Retinal pigment epithelial cell (primary cell): Measurements from ENCODE around the gene PDGFA.

Source experiments
- DNase-seq: peaks from one replicate; pipeline ENCODE4 v3.0.0-alpha.2; 2010; ENCODE audit warnings: low read depth
- H3K4me3 ChIP-seq: 2 replicates; pipeline ENCODE4 v1.5.1; 2011; ENCODE audit warnings: mild to moderate bottlenecking, low read length, control low read depth, moderate library complexity
- TF ChIP-seq, protein P1 (sequence below): conservative IDR thresholded peaks from 2 replicates; pipeline ENCODE4 v1.5.1; 2011; ENCODE audit warnings: low read depth, low read length, control low read depth, inconsistent platforms

PDGFA gene

DNA sequence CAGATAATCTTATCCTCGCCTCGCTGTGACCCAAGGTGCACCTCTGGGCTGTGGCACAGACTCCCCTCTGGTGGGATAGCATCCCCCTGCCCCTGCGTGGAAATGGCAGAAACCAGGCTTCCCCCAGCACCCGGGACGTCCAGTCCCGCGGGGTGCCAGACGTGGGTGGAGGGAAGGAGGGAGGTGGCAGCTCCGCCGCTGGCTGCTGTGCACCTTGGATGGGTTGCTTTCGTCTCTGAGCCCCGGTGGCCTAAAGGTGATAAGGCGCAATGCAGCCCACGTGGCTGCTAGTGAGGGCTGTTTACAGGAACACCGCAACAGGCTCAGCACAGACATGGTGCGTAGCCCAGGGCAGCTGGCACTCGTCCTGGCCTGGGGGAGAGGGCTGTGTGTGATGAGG lies 13.6 kb upstream of the PDGFA start:
- TF ChIP-seq, protein P1, sequence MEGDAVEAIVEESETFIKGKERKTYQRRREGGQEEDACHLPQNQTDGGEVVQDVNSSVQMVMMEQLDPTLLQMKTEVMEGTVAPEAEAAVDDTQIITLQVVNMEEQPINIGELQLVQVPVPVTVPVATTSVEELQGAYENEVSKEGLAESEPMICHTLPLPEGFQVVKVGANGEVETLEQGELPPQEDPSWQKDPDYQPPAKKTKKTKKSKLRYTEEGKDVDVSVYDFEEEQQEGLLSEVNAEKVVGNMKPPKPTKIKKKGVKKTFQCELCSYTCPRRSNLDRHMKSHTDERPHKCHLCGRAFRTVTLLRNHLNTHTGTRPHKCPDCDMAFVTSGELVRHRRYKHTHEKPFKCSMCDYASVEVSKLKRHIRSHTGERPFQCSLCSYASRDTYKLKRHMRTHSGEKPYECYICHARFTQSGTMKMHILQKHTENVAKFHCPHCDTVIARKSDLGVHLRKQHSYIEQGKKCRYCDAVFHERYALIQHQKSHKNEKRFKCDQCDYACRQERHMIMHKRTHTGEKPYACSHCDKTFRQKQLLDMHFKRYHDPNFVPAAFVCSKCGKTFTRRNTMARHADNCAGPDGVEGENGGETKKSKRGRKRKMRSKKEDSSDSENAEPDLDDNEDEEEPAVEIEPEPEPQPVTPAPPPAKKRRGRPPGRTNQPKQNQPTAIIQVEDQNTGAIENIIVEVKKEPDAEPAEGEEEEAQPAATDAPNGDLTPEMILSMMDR = no peak
- no peak for DNase-seq
- H3K4me3 ChIP-seq = no peak overlapping the region

DNA sequence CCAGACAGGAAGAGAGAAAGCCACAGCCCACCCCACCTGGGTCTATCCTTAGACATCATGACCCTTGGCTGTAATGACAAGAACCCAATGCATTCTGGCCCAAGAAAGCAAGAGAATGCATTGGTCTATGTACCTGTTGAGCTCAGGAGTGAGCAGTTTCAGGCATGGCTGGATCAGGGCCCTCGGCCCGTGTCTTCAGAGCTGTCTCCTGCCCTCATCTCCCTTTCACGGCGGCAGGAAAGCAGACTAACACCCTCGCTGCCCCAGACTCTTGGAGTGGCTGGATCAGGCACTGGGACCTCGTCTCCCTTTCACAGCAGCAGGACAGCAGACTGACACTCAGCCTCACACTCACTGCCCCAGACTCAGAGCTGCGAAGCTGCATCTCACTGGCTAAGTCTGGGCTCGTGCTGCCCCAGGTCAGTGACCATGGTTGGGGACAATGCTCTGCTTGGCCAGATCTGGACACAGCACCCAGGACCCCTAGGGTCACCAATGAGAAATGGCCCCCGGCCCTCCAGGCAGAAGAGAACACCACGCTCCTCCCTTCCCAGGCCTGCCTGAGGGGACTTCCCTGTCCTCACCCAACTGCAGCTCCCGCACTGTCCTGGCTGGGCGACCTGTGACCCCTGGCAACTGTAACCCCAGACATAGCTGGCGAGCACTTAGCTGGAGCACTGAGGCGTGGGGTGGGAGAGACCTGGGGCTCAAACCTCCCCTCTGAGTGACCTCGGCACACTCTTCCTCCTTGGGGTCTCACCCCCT lies 12.9 kb upstream of the PDGFA start:
- TF ChIP-seq, protein P1 = no peak
- DNase-seq = no peak
- H3K4me3 ChIP-seq = no peak overlapping the region

DNA sequence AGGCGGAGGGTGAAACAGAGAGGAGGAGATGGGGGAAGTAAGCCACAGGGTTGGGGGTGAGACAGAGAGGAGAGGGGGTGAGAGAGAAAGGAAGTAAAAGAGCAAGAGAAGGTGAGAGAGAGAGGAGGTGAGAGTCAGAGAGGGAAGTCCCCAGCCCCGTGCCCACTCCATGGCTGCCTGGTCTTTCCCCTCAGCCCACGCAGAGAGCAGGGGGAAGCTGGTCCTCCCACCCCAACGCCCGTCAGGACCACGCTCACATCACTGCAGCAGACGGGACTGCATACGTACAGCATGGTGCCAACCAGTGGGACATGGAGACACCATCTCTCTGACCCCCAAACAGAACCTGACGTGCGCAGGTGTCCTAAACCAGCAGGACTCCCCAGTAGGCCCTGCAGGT lies 12.1 kb upstream of the PDGFA start:
- TF ChIP-seq, protein P1 = no peak
- H3K4me3 ChIP-seq = no peak overlapping the region
- DNase-seq = no peak

DNA sequence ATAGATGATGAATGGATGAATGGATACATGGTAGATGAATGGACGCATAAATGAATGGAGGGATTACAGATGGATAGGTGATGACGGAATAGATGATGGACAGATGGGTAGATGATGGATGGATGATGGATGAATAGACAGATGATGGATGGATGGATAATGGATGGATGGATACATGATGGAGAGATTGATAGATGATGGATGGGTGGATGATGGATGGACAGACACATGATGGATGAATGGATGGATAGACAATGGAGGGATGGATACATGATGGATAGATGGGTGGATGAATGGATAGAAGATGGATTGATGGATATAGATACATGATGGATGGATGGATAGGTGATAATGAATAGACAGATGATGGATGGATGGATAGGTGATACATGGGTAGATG lies 8.8 kb upstream of the PDGFA start:
- TF ChIP-seq, protein P1 = no peak
- no peak for DNase-seq
- no peak overlapping the region for H3K4me3 ChIP-seq

DNA sequence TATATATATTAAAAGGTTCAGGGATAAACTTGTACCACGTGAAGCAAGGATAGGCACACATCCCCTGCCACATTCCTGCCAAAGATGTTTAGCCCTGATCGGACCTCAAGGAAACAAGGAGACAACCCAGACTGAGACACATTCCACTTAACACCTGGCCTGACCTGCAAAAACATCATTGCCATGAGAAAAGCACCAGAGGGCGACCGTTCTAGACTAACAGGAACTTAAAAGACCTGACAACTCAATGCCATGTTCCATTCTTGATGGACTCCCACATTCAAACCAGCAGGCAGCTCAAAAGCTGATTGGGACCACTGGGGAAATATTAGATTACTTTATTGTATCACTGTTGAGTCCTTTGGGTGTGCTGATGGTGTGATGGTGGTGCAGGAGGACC lies 8.1 kb upstream of the PDGFA start:
- no peak overlapping the region for H3K4me3 ChIP-seq
- no peak for DNase-seq
- TF ChIP-seq, protein P1 = no peak

DNA sequence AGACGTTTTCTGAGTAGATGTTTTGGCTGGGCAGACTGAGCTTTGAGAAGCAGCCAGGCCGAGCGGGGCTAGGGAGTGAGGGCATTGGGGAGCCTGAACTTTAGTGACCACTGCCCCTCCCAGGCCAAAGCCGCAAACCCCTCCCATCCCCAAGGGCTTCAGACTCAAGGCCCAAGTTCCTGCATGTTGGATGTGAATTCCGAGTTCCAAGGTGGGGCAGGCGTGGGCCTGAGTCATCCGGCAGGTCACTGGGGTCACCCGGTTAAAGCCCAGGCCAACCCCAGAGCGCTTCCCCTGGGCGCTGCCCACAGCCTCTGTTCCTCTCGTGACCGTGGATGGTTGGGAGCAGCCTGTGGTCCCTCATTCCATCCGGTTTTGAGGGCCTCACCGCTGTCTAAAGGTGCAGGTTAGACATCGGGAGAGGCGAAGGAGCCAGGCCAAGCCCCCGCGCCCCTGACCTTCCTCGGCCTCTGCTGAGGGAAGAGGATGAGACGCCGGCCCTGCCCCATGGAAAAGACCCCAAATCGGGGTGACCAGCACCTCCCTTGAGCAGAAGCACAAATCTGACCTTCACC lies 6.9 kb upstream of the PDGFA start:
- TF ChIP-seq, protein P1 = no peak
- no peak overlapping the region for H3K4me3 ChIP-seq
- no peak for DNase-seq

DNA sequence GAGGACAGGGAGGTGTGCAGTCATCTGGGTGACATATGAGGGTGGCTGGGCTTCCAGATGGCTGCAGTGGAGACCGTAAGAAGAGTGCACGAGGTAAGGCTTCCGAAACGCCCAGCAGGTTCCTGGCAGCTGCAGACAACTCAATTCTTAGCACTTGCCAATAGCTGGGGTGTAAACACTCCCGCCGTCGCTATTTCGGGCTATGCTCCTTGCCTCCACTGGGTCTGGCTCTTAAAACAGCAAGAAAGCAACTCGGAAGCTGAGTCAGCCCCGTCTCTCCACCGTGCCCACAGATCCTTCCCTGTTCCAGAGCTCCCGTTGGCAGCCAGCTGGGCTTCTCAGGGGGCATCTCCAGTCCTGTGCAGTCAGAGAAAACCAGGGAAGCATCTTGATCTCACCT lies 6.1 kb upstream of the PDGFA start:
- TF ChIP-seq, protein P1 = no peak
- H3K4me3 ChIP-seq = no peak overlapping the region
- no peak for DNase-seq
